Thyroid gland (tissue), 4 donors: Measurements from ENCODE around the gene SULT2B1.

Source experiments
- POLR2A ChIP-seq, 2 donors: fragments of 450-650 bp; IDR thresholded peaks; one replicate each; pipeline ENCODE4 v1.6.1; 2017; ENCODE audit warnings: antibody characterized with exemption in 2 of 2, mild to moderate bottlenecking in 2 of 2, moderate library complexity in 1 of 2
- TF ChIP-seq, protein P1 (sequence below), 6 experiments: fragments of 200-600 bp in 3 of 6; fragments of 450-650 bp in 3 of 6; sonication (generic) in 3 of 6; IDR thresholded peaks; one replicate each; pipeline ENCODE4 v1.5.1; 2016 to 2019; ENCODE audit warnings: antibody characterized with exemption in 6 of 6, mild to moderate bottlenecking in 2 of 6, inconsistent platforms in 1 of 6, moderate library complexity in 1 of 6

DNA sequence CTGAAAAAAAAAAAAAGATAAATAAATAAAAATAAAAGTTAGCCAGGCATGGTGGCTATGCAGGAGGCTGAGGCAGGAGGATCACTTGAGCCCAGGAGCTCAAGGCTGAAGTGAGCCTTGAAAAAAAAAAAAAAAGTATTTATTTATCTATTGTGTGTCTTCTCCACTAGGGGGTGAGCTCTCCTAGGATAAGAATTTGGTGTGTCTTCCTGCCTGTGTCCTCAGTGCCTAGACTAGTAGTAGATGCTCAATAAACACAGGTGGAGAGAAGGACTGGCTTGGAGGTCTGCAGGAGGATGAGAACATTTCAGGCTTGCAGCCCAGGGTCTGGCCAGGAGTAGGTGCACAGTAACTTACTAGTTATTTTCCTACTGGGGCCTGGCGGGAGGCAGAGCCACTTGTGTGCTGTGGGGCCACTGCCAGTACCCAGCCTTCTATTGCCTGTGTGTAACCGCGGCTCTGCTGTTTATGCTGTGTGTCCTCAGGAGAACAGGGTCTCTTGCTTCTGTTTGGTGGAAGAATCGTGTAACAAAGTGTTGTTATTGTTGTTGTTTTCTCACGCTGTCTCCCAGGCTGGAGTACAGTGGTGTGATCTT lies 45.7 kb upstream of the SULT2B1 start:
- TF ChIP-seq POLR2A (IDR thresholded peaks at IDR 0.05): no peak
- TF ChIP-seq, protein P1, sequence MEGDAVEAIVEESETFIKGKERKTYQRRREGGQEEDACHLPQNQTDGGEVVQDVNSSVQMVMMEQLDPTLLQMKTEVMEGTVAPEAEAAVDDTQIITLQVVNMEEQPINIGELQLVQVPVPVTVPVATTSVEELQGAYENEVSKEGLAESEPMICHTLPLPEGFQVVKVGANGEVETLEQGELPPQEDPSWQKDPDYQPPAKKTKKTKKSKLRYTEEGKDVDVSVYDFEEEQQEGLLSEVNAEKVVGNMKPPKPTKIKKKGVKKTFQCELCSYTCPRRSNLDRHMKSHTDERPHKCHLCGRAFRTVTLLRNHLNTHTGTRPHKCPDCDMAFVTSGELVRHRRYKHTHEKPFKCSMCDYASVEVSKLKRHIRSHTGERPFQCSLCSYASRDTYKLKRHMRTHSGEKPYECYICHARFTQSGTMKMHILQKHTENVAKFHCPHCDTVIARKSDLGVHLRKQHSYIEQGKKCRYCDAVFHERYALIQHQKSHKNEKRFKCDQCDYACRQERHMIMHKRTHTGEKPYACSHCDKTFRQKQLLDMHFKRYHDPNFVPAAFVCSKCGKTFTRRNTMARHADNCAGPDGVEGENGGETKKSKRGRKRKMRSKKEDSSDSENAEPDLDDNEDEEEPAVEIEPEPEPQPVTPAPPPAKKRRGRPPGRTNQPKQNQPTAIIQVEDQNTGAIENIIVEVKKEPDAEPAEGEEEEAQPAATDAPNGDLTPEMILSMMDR (IDR thresholded peaks at IDR 0.05): peak in 5 of 6 experiments; percentile 16 to 70 (median 46)
